ENCODE measurements around the gene LTBP1.
"Not testable (repeated sequence)": the region's sequence is repeated elsewhere in the genome, so short reads cannot be mapped to it uniquely, and the experiment has no call there.

LTBP1 gene

GRCh38 chr2:33383855-33384598 is 437.3 kb downstream of the LTBP1 start:
- DNase-seq (ENCODE audit: low read depth): no peak

- DNase-seq (ENCODE audit: low read depth): no peak
Observed at GRCh38 chr2:33384599-33384961, 437.8 kb downstream of the LTBP1 start.

- DNase-seq (ENCODE audit: low read depth): no peak
Observed at GRCh38 chr2:33388996-33389395, 442.2 kb downstream of the LTBP1 start.

- DNase-seq (ENCODE audit: low read depth): not testable (repeated sequence)
Observed at GRCh38 chr2:33389695-33390094, 442.9 kb downstream of the LTBP1 start.

- DNase-seq (ENCODE audit: low read depth): no peak
Observed at GRCh38 chr2:33391529-33392255, 444.9 kb downstream of the LTBP1 start.

- no peak for DNase-seq (ENCODE audit: low read depth)
Observed at GRCh38 chr2:33392366-33392765, 445.6 kb downstream of the LTBP1 start.

GRCh38 chr2:33395034-33395433 is 448.3 kb downstream of the LTBP1 start:
- no peak for DNase-seq (ENCODE audit: low read depth)

GRCh38 chr2:33395655-33396249 is 449.0 kb downstream of the LTBP1 start:
- peak; percentile 29 for DNase-seq (ENCODE audit: low read depth)

GRCh38 chr2:33404321-33404720 is 457.6 kb downstream of the LTBP1 start:
- DNase-seq (ENCODE audit: low read depth): no peak

- DNase-seq (ENCODE audit: low read depth): no peak
Observed at GRCh38 chr2:33406622-33407021, 459.9 kb downstream of the LTBP1 start.

GRCh38 chr2:33408109-33408508 is 461.4 kb downstream of the LTBP1 start:
- no peak for DNase-seq (ENCODE audit: low read depth)

- DNase-seq (ENCODE audit: low read depth): no peak
Observed at GRCh38 chr2:33409417-33409955, 462.7 kb downstream of the LTBP1 start.

- DNase-seq (ENCODE audit: low read depth): no peak
Observed at GRCh38 chr2:33411765-33412164, 465.0 kb downstream of the LTBP1 start.

- DNase-seq (ENCODE audit: low read depth): no peak
Observed at GRCh38 chr2:33412920-33413319, 466.2 kb downstream of the LTBP1 start.

GRCh38 chr2:33419581-33420200 is 472.9 kb downstream of the LTBP1 start:
- DNase-seq (ENCODE audit: low read depth): no peak

GRCh38 chr2:33420726-33421125 is 474.0 kb downstream of the LTBP1 start:
- no peak for DNase-seq (ENCODE audit: low read depth)

GRCh38 chr2:33421820-33422219 is 475.1 kb downstream of the LTBP1 start:
- no peak for DNase-seq (ENCODE audit: low read depth)

- DNase-seq (ENCODE audit: low read depth): no peak
Observed at GRCh38 chr2:33425161-33425560, 478.4 kb downstream of the LTBP1 start.

GRCh38 chr2:33425586-33426031 is 478.9 kb downstream of the LTBP1 start:
- DNase-seq (ENCODE audit: low read depth): no peak

- DNase-seq (ENCODE audit: low read depth): no peak
Observed at GRCh38 chr2:33426666-33427231, 480.0 kb downstream of the LTBP1 start.

- no peak for DNase-seq (ENCODE audit: low read depth)
Observed at GRCh38 chr2:33430077-33430476, 483.3 kb downstream of the LTBP1 start.

GRCh38 chr2:33430856-33431255 is 484.1 kb downstream of the LTBP1 start:
- DNase-seq (ENCODE audit: low read depth): no peak
